H1 (cell line): ENCODE results near the gene RFX2. TPM values are rescaled to one million over a fixed set of nuclear protein-coding genes. Genes with fewer than 3 reads are reported as not detected.

Experiments
- CHD1 ChIP-seq: IDR thresholded peaks from 2 replicates; pipeline ENCODE4 v1.6.1; 2012; ENCODE audit warnings: low read depth, low read length, improper control_type of control experiment
- GTF2F1 ChIP-seq: IDR thresholded peaks from 2 replicates; pipeline ENCODE4 v1.6.1; 2012; ENCODE audit warnings: low read depth, low read length, improper control_type of control experiment, borderline replicate concordance
- PHF8 ChIP-seq: fragments of 200-600 bp; sonication (generic); conservative IDR thresholded peaks from 2 replicates; pipeline ENCODE4 v1.7.1; 2012; ENCODE audit warnings: low read depth, mild to moderate bottlenecking, inconsistent platforms, low read length, moderate library complexity
- polyA plus RNA-seq, 7 experiments: library from polyadenylated mRNA; depleted of rRNA in 3 of 7; stranded (reverse) in 5 of 7; unstranded in 2 of 7; fragments of >200 nt in 5 of 7; fragments of 200-250 nt in 2 of 7; gene quantifications; 1 replicate in 5 of 7; 2 replicates in 1 of 7; 4 replicates in 1 of 7; pipeline versions ENCODE4 v1.2.1 to v1.2.3, GENCODE V29; 2011 to 2013; ENCODE audit warnings: missing spikeins in 2 of 7, mixed read lengths in 2 of 7
- total RNA-seq: library from RNA; stranded (reverse); fragmentation: NEBNext Ultra II Directional; extraction: Animal tissue kit (Norgen Biotek cat#: 25700); gene quantifications from 2 replicates; pipeline ENCODE4 v1.2.1, GENCODE V29; 2021

RFX2 gene
- total and polyA plus RNA-seq, 2 of the 8 experiments (the other 6 are each of a cell fraction or from before 2014, with no cell fraction given), result 4.8 to 5.3 TPM

GRCh38 chr19:6090634-6091033, 19.7 kb downstream of the RFX2 start (continued):
- TF ChIP-seq GTF2F1, result no peak
- no peak for TF ChIP-seq PHF8
- no peak for TF ChIP-seq CHD1
